Liver (tissue), 9 donors: Measurements from ENCODE around the gene MED27. TPM values are rescaled to one million over a fixed set of nuclear protein-coding genes. Genes with fewer than 3 reads are reported as not detected.

Source experiments
- DNase-seq: peaks from one replicate; pipeline ENCODE4 v3.0.0-alpha.2; 2017; ENCODE audit warnings: low spot score
- H3K27ac ChIP-seq, 2 donors: one replicate each; pipeline ENCODE4 v1.7.0; 2013; ENCODE audit warnings: inconsistent platforms in 2 of 2, low read length in 2 of 2, control low read depth in 1 of 2, low read depth in 1 of 2, mild to moderate bottlenecking in 1 of 2
- H3K27me3 ChIP-seq, 4 donors: one replicate each; pipeline versions ENCODE4 v1.6.1 to v1.7.0; 2013; ENCODE audit warnings: low read length in 3 of 4, inconsistent platforms in 1 of 4, mild to moderate bottlenecking in 1 of 4, moderate library complexity in 1 of 4; ENCODE audit not compliant: control insufficient read depth in 4 of 4, insufficient read depth in 4 of 4
- H3K36me3 ChIP-seq, 4 donors: one replicate each; pipeline versions ENCODE4 v1.6.1 to v1.7.0; 2013; ENCODE audit warnings: low read length in 3 of 4, mild to moderate bottlenecking in 3 of 4, low read depth in 1 of 4, moderate library complexity in 1 of 4; ENCODE audit not compliant: control insufficient read depth in 4 of 4, insufficient read depth in 3 of 4
- H3K4me1 ChIP-seq, 4 donors: one replicate each; pipeline versions ENCODE4 v1.6.1 to v1.7.0; 2013; ENCODE audit warnings: low read length in 3 of 4, mild to moderate bottlenecking in 3 of 4, moderate library complexity in 1 of 4; ENCODE audit not compliant: control insufficient read depth in 4 of 4, insufficient read depth in 4 of 4
- H3K4me3 ChIP-seq, 3 donors: one replicate each; pipeline versions ENCODE4 v1.6.1 to v1.7.0; 2013; ENCODE audit warnings: low read length in 3 of 3, control low read depth in 1 of 3, low read depth in 1 of 3, mild to moderate bottlenecking in 1 of 3
- H3K9ac ChIP-seq, 2 donors: one replicate each; pipeline ENCODE4 v1.7.0; 2013; ENCODE audit warnings: low read length in 2 of 2, mild to moderate bottlenecking in 2 of 2, moderate library complexity in 2 of 2, control low read depth in 1 of 2, low read depth in 1 of 2
- H3K9me3 ChIP-seq, 4 donors: one replicate each; pipeline versions ENCODE4 v1.6.1 to v1.7.0; 2013; ENCODE audit warnings: low read length in 3 of 4; ENCODE audit not compliant: control insufficient read depth in 4 of 4
- ATF3 ChIP-seq: IDR thresholded peaks from 2 replicates; pipeline ENCODE4 v1.6.1; 2016; ENCODE audit warnings: antibody characterized with exemption
- EGR1 ChIP-seq, 2 donors: IDR thresholded peaks; 2 replicates each; pipeline ENCODE4 v1.6.1; 2016 to 2018; ENCODE audit warnings: antibody characterized with exemption in 2 of 2, low read depth in 2 of 2
- FOXA1 ChIP-seq: IDR thresholded peaks from 2 replicates; pipeline ENCODE4 v1.6.1; 2016; ENCODE audit warnings: antibody characterized with exemption
- HNF4A ChIP-seq, 2 donors: conservative IDR thresholded peaks; 2 replicates each; pipeline ENCODE4 v1.6.1; 2016; ENCODE audit warnings: antibody characterized with exemption in 2 of 2, mild to moderate bottlenecking in 2 of 2
- HNF4G ChIP-seq: IDR thresholded peaks from 2 replicates; pipeline ENCODE4 v1.6.1; 2016; ENCODE audit warnings: antibody characterized with exemption
- JUND ChIP-seq, 2 donors: IDR thresholded peaks; 2 replicates each; pipeline ENCODE4 v1.6.1; 2016; ENCODE audit warnings: antibody characterized with exemption in 2 of 2
- NR2F2 ChIP-seq: IDR thresholded peaks from 2 replicates; pipeline ENCODE4 v1.6.1; 2016; ENCODE audit warnings: antibody characterized with exemption
- RAD21 ChIP-seq, 2 donors: IDR thresholded peaks; 2 replicates each; pipeline ENCODE4 v1.6.1; 2016; ENCODE audit warnings: antibody characterized with exemption in 2 of 2, mild to moderate bottlenecking in 2 of 2
- REST ChIP-seq: IDR thresholded peaks from 2 replicates; pipeline ENCODE4 v1.6.1; 2016; ENCODE audit warnings: antibody characterized with exemption, mild to moderate bottlenecking
- RXRA ChIP-seq, 2 donors: IDR thresholded peaks; 2 replicates each; pipeline ENCODE4 v1.6.1; 2017 to 2018; ENCODE audit warnings: antibody characterized with exemption in 2 of 2, mild to moderate bottlenecking in 1 of 2
- SP1 ChIP-seq: IDR thresholded peaks from 2 replicates; pipeline ENCODE4 v1.6.1; 2018; ENCODE audit warnings: antibody characterized with exemption, mild to moderate bottlenecking
- TAF1 ChIP-seq: conservative IDR thresholded peaks from 2 replicates; pipeline ENCODE4 v1.6.1; 2016; ENCODE audit warnings: antibody characterized with exemption, mild to moderate bottlenecking
- YY1 ChIP-seq: IDR thresholded peaks from 2 replicates; pipeline ENCODE4 v1.6.1; 2016; ENCODE audit warnings: antibody characterized with exemption, mild to moderate bottlenecking
- WGBS: extraction: QIAGEN DNeasy Blood & Tissue Kit; methylation state at CpG from one replicate; pipeline ENCODE4 v1.1.7; 2013; 5-methylcytosine and 5-hydroxymethylcytosine counted together
- polyA plus RNA-seq, 2 donors: library from polyadenylated mRNA; stranded (reverse) in 1 of 2; unstranded in 1 of 2; fragments of 200-250 nt in 1 of 2; fragments of >200 nt in 1 of 2; fragmentation: Nextera tagmentation in 1 of 2; extraction: Ambion mirVana in 1 of 2; gene quantifications; one replicate each; pipeline versions ENCODE4 v1.2.1 to v1.2.3, GENCODE V29; 2013 to 2015
- total RNA-seq, 2 donors: library from RNA; depleted of rRNA; stranded (reverse); fragments of >200 nt; gene quantifications; one replicate each; pipeline ENCODE4 v1.2.3, GENCODE V29; 2014
- TF ChIP-seq, protein P1 (sequence below): IDR thresholded peaks from 2 replicates; pipeline ENCODE4 v1.6.1; 2016; ENCODE audit warnings: antibody characterized with exemption
- TF ChIP-seq, protein P2 (sequence below): IDR thresholded peaks from 2 replicates; pipeline ENCODE4 v1.6.1; 2016; ENCODE audit warnings: antibody characterized with exemption
- donor health status: healthy.
- donor health status: healthy.
- donor health status: healthy.
- donor health status: healthy.
- donor health status: healthy.

Gene MED27
- total and polyA plus RNA-seq, 4 donors = 4.6 to 7.9 (median 5.5) TPM

- Histone ChIP-seq H3K9me3 (no peaks in the 10 kb centered on the region), H3K27me3 (no peaks in the 10 kb centered on the region), H3K27ac (no peak overlapping the region), H3K4me3 (no peak overlapping the region), H3K9ac (no peak overlapping the region), H3K4me1 (no peaks in the 10 kb centered on the region), H3K36me3 (no peaks in the 10 kb centered on the region)
- DNase-seq = no peak
- WGBS = 96% methylated on average over 4 of the region's 4 CpGs
- TF ChIP-seq ATF3 (no peak), EGR1 (IDR thresholded peaks at IDR 0.05; ENCODE audit: low read depth in 2 of 2) (no peak), JUND (IDR thresholded peaks at IDR 0.05) (no peak), NR2F2 (no peak), HNF4A (conservative IDR thresholded peaks at IDR 0.05) (no peak), HNF4G (no peak), REST (no peak), FOXA1 (no peak), RAD21 (IDR thresholded peaks at IDR 0.05) (no peak), TAF1 (no peak), SP1 (no peak), RXRA (IDR thresholded peaks at IDR 0.05) (no peak)
- TF ChIP-seq, protein P1, sequence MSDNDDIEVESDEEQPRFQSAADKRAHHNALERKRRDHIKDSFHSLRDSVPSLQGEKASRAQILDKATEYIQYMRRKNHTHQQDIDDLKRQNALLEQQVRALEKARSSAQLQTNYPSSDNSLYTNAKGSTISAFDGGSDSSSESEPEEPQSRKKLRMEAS = no peak
- TF ChIP-seq, protein P2, sequence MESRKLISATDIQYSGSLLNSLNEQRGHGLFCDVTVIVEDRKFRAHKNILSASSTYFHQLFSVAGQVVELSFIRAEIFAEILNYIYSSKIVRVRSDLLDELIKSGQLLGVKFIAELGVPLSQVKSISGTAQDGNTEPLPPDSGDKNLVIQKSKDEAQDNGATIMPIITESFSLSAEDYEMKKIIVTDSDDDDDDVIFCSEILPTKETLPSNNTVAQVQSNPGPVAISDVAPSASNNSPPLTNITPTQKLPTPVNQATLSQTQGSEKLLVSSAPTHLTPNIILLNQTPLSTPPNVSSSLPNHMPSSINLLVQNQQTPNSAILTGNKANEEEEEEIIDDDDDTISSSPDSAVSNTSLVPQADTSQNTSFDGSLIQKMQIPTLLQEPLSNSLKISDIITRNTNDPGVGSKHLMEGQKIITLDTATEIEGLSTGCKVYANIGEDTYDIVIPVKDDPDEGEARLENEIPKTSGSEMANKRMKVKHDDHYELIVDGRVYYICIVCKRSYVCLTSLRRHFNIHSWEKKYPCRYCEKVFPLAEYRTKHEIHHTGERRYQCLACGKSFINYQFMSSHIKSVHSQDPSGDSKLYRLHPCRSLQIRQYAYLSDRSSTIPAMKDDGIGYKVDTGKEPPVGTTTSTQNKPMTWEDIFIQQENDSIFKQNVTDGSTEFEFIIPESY = no peak
Measured at GRCh38 chr9:132001567-132001966, 78.1 kb downstream of the MED27 start.

- 95% methylated on average over 3 of the region's 3 CpGs for WGBS
- H3K27ac ChIP-seq = no peak overlapping the region
- H3K4me1 ChIP-seq = no peaks in the 10 kb centered on the region
- no peak overlapping the region for H3K9ac ChIP-seq
- no peak overlapping the region for H3K4me3 ChIP-seq
- H3K36me3 ChIP-seq = no peaks in the 10 kb centered on the region
- TF ChIP-seq YY1 (no peak), TAF1 (no peak)
- DNase-seq = no peak
- H3K27me3 ChIP-seq = no peaks in the 10 kb centered on the region
- H3K9me3 ChIP-seq = no peaks in the 10 kb centered on the region
Measured at GRCh38 chr9:132000659-132001058, 79.0 kb downstream of the MED27 start.
